ENCODE data around the gene B3GAT1.

GRCh38 chr11:134398644-134399292 is 13.3 kb downstream of the B3GAT1 start:
- TF ChIP-seq ZNF274 (IDR thresholded peaks at IDR 0.05; ENCODE audit: low read depth, low read length) (no peak), YY1 (IDR thresholded peaks at IDR 0.05; ENCODE audit: insufficient read depth, insufficient read length) (no peak), SUZ12 (IDR thresholded peaks at IDR 0.05; ENCODE audit: extremely low read depth, insufficient read depth, insufficient read length) (no peak)

Data from NT2/D1 (cell line).